HK-2 (cell line): ENCODE data around the gene ULK4.
"Not testable (repeated sequence)": the region's sequence is repeated elsewhere in the genome, so short reads cannot be mapped to it uniquely, and the experiment has no call there.

ENCODE experiments used
- DNase-seq: peaks from one replicate; pipeline ENCODE4 v3.0.0-alpha.2; 2018; ENCODE audit not compliant: unreplicated experiment

Gene ULK4

GRCh38 chr3:41690766-41691563 is 270.9 kb downstream of the ULK4 start:
- no peak for DNase-seq

GRCh38 chr3:41688595-41689380 is 273.1 kb downstream of the ULK4 start:
- no peak for DNase-seq

GRCh38 chr3:41684797-41685735 is 276.8 kb downstream of the ULK4 start:
- DNase-seq = peak; percentile 64

DNA sequence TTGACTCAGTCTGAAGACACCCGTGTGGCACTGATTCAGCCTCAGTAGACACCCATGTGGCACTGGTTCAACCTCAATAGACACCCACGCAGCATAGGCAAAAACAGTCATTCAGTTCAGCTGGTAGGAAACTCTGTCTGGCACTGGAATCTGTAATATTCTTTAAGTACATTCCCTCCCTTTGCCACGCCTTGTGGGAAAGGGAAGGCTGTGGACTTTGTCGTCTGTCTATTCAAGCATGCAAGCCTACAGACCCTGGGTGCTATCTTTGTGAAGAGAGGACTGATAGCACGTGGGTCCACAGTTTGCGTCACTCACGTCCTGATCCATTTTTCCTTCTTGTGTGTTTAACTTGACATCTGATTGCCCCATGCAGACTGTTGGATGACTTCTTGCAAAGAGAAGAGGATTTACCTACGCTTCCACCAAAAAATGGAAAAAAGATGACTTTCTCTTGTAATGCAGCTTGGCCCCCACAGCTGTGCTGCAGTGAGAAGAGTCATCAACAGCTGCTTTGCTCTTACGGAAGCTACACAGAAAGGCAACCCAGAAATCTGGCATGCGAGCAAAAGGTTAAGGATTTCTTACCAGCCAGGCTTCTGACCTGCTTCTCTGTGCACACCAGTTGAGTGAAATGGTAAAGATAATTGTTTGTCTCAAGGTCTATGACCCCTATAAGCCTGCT is 278.1 kb downstream of the ULK4 start:
- DNase-seq = peak; percentile 79

DNA sequence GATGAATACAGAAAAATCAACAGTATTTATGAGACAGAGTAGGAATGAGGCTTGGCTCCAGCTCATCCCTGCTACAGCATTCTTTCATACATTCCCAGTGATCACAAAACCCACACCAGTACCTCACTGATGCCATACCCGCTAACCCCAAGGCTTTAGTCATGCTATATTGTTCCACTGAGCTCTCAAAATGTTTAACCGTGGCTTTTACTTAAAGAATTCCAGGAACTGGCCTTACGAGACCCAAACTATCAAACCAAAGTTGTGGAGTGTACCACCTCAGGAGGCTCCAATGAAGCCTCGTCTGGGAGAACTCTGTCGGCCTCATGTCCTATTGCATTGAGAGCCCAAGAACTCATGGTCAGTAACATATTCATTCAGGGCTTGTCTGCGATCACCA is 278.9 kb downstream of the ULK4 start:
- DNase-seq = peak; percentile 61

DNA sequence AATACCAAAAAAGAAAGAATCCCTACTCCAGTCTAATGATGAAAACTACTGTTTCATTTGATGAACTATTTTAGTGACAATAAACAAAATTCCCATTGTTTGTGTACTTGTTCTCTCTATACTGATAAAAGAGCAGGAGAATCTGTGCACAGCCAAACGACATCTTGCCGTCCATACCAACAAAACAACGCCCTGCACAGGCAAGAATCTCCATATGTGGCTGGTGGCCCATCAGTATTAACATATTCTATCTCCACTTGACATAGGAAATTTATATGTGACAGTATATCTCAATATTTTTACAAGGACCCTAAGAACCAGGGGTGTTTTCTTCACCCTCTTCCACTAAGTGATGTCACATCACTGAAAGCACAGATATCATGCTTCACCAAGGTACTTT is 279.5 kb downstream of the ULK4 start:
- no peak for DNase-seq

- peak; percentile 58 for DNase-seq
Observed at GRCh38 chr3:41681479-41681878, 280.4 kb downstream of the ULK4 start.

DNA sequence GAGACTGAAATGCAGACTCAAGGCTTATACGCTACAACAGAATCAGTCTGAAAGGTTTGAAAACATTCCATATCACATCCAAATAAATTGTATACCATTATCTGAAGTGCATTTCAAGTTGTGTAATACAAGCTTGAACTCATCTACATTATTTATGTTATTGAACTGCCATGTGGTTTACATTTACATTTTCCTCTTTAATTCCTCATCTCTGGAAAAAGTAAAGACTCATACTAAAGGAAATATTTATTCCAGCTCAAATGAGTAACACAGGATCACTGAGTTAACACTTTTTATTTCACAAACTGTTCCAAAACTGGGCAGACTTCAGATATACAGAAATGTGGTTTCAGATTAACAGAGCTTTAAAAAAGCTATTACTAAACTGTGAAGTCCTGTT is 282.5 kb downstream of the ULK4 start:
- DNase-seq = no peak

DNA sequence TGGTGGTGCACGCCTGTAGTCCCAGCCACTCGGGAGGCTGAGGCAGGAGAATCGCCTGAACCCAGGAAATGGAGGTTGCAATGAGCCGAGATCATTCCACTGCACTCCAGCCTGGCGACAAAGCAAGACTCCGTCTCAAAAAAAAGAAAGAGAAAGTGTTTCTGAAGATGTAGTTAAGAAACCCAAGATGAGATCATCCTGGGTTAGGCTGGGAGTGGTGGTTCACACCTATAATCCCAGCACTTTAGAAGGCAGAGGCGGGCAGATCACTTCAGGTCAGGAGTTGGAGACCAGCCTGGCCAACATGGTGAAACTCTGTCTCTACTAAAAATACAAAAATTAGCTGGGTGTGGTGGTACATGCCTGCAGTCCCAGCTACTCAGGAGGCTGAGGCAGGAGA is 286.8 kb downstream of the ULK4 start:
- not testable (repeated sequence) for DNase-seq

GRCh38 chr3:41674449-41674848 is 287.5 kb downstream of the ULK4 start:
- no peak for DNase-seq

DNA sequence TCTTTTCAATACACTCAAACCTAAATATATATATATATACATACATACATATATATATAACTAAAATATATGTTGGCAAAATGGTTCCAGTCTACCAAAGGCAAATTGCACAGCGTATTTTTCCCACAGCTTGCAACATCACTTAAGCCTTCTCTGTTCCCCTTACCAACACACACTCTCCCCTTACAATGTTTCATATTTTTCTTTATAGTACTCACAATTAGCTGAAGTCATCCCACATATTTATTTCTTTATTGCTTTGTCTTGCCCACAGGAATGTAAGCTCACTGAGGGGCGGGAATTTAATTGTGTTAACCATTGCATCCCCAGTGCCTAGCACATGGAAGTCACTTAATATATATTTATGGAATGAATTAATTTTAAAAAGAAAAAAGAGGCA is 288.3 kb downstream of the ULK4 start:
- no peak for DNase-seq

DNA sequence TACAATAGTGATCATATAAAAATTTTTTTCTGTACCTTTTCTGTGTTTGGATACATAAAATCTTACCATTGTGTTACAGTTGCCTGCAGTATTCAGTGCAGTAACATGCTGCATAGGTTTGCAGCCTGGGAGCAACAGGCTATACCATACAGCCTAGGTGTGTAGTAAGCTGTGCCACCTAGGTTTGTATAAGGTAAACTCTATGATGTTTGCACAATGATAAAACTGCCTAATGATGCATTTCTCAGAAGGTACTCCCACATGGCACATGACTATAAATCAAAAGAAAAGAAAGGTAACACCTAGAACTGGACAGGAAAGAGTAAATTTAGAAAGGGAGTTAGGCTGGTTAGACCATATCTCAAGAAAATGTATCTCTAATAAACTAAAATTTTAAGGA is 293.5 kb downstream of the ULK4 start:
- no peak for DNase-seq

GRCh38 chr3:41662288-41662687 is 299.6 kb downstream of the ULK4 start:
- no peak for DNase-seq

GRCh38 chr3:41661796-41662195 is 300.1 kb downstream of the ULK4 start:
- no peak for DNase-seq

GRCh38 chr3:41660510-41660909 is 301.4 kb downstream of the ULK4 start:
- DNase-seq = no peak

DNA sequence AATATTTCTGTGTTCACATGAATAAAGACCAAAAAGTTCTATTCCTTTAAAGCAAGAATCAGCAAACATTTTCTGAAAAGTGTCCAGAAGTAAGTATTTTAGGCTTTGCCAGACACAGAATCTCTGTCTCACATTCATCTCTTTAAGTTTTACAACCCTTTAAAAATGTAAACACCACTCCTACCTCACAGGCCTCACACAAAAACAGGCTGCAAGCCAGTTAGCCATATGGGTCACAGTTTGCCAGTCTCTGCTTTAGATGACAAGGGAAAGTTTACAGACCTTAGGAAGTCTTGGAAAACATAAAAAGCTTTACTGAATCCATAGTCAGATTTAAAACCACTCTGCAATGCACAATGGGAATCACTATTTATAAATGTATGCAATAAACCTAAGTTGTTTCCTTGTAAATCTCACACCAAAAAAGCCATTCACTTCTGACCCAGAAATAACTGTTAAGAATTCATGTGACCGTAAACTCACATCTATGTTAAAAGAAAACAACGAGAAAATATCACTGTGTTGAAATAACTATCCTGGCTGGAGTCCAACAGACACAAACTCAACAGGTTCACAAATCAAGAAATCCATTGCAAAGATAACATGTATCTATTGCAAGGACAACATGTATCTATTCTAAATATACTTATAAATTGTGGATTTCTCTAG is 308.2 kb downstream of the ULK4 start:
- no peak for DNase-seq

GRCh38 chr3:41652931-41653330 is 309.0 kb downstream of the ULK4 start:
- no peak for DNase-seq

DNA sequence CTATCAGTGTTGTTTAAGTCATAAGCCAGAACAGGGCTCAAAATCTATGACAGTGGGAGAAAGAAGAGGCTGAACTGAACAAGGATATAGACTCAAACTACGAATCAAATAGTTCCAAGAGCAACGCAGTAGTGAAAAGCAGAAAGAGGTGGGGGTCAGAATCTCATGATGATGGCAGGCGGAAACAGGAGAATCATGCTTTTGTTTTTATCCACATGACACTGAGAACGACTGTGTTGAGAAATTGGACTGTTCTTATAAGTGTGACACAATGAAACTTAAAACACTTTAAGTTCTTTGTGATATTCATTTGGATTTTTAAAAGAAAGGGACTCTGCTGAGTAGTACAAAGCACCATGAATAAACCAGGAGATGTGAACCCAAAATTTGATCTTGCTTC is 309.4 kb downstream of the ULK4 start:
- DNase-seq = no peak

DNA sequence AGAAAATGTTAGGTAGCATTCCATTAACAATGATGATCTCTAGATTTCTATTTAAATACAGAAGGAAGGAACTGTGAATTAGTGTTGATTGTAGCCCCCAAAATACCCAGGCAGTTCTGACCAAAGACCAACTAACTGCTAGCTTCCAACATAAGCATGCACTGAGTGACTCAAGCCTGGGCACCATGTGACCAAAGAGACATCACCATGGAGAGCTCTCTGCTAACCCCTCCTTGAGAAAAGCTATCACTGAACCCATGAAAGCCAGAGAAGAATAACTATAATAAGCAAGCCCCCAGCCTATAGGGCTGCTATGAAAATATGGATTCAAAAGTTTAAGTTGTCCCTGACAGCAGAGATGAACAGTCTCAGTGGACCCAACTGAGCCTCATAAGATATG is 310.2 kb downstream of the ULK4 start:
- DNase-seq = no peak

GRCh38 chr3:41650406-41650805 is 311.5 kb downstream of the ULK4 start:
- no peak for DNase-seq

- no peak for DNase-seq
Observed at GRCh38 chr3:41649129-41649739, 312.7 kb downstream of the ULK4 start.
